SK-N-SH (cell line): ENCODE results near the gene TGM5. TPM values are rescaled to one million over a fixed set of nuclear protein-coding genes. Genes with fewer than 3 reads are reported as not detected.

Source experiments
- CTCF ChIA-PET: fragments of 300-600, 350-600 bp; formaldehyde crosslinking; extraction: SDS; loops from one replicate; lab custom pipeline; 2021; lab: Yijun Ruan, JAX
- POLR2A ChIA-PET: fragments of 350-600 bp; sonication (Branson Sonifier 250); formaldehyde crosslinking; extraction: SDS; loops from one replicate; lab custom pipeline; 2020; ENCODE audit warnings: antibody characterized with exemption, inconsistent platforms; lab: Yijun Ruan, JAX
- DNase-seq: peaks from one replicate; pipeline ENCODE4 v3.0.0; 2012
- H2AFZ ChIP-seq: fragments of 200-600 bp; sonication (generic); 2 replicates; pipeline ENCODE4 v1.8.1; 2016; ENCODE audit warnings: antibody characterized with exemption, mild to moderate bottlenecking, low read depth
- H3F3A ChIP-seq: fragments of 200-600 bp; sonication (generic); replicated peaks from 2 replicates; pipeline ENCODE3; 2016; ENCODE audit warnings: antibody characterized with exemption, mild to moderate bottlenecking; ENCODE audit not compliant: insufficient read depth
- H3K27ac ChIP-seq, 2 experiments: fragments of 200-500 bp in 1 of 2; fragments of 200-600 bp in 1 of 2; sonication (Bioruptor generic) in 1 of 2; sonication (generic), shearing (Covaris generic) in 1 of 2; 2 replicates each; pipeline versions ENCODE4 v1.5.1 to v1.6.1; 2014 to 2016; ENCODE audit warnings: low read depth in 2 of 2, inconsistent platforms in 1 of 2, low read length in 1 of 2, mild to moderate bottlenecking in 1 of 2, mixed read lengths in 1 of 2
- H3K27me3 ChIP-seq: fragments of 200-600 bp; sonication (generic), shearing (Covaris generic); 2 replicates; pipeline ENCODE4 v1.6.1; 2016; ENCODE audit warnings: mixed run types; ENCODE audit not compliant: insufficient read depth
- H3K36me3 ChIP-seq, 2 experiments: fragments of 200-500 bp in 1 of 2; fragments of 200-600 bp in 1 of 2; sonication (Bioruptor generic) in 1 of 2; sonication (generic) in 1 of 2; replicated peaks in 1 of 2; 2 replicates each; pipeline versions ENCODE3 to v1.5.1; 2014 to 2016; ENCODE audit warnings: low read length in 1 of 2, mild to moderate bottlenecking in 1 of 2; ENCODE audit not compliant: insufficient read depth in 2 of 2, control insufficient read depth in 1 of 2
- H3K4me1 ChIP-seq, 2 experiments: fragments of 200-500 bp in 1 of 2; fragments of 200-600 bp in 1 of 2; sonication (Bioruptor generic) in 1 of 2; sonication (generic), shearing (Covaris generic) in 1 of 2; 2 replicates each; pipeline versions ENCODE4 v1.5.1 to v1.6.1; 2014 to 2016; ENCODE audit warnings: low read depth in 1 of 2, low read length in 1 of 2, mixed run types in 1 of 2; ENCODE audit not compliant: insufficient read depth in 2 of 2, control insufficient read depth in 1 of 2
- H3K4me2 ChIP-seq: fragments of 200-600 bp; sonication (generic), shearing (Covaris generic); 2 replicates; pipeline ENCODE4 v1.6.1; 2017; ENCODE audit warnings: mixed run types
- H3K4me3 ChIP-seq, 2 experiments: fragments of 200-500 bp in 1 of 2; fragments of 200-600 bp in 1 of 2; sonication (Bioruptor generic) in 1 of 2; sonication (generic), shearing (Covaris generic) in 1 of 2; 2 replicates each; pipeline versions ENCODE4 v1.5.1 to v1.8.1; 2014 to 2016; ENCODE audit warnings: low read depth in 2 of 2, inconsistent platforms in 1 of 2, low read length in 1 of 2, mild to moderate bottlenecking in 1 of 2, mixed read lengths in 1 of 2, moderate library complexity in 1 of 2
- H3K79me2 ChIP-seq: fragments of 200-600 bp; sonication (generic); 2 replicates; pipeline ENCODE4 v1.8.1; 2017; ENCODE audit warnings: mild to moderate bottlenecking; ENCODE audit not compliant: insufficient read depth
- H3K9ac ChIP-seq: fragments of 200-600 bp; sonication (generic); 2 replicates; pipeline ENCODE4 v1.6.1; 2017; ENCODE audit warnings: mixed run types
- H3K9me2 ChIP-seq: fragments of 200-600 bp; sonication (generic); 2 replicates; pipeline ENCODE4 v1.6.1; 2017; ENCODE audit warnings: mixed run types
- H3K9me3 ChIP-seq: fragments of 200-600 bp; sonication (generic); 2 replicates; pipeline ENCODE4 v1.6.1; 2017; ENCODE audit warnings: mixed run types, mild to moderate bottlenecking, moderate library complexity
- H4K20me1 ChIP-seq: fragments of 200-600 bp; sonication (generic); 2 replicates; pipeline ENCODE4 v1.6.1; 2017; ENCODE audit warnings: mild to moderate bottlenecking, mixed run types; ENCODE audit not compliant: insufficient read depth
- EZH2phosphoT487 ChIP-seq: fragments of 200-600 bp; sonication (generic); IDR thresholded peaks from 2 replicates; pipeline ENCODE4 v1.6.1; 2017; ENCODE audit warnings: low read depth, mixed run types, mild to moderate bottlenecking, antibody characterized with exemption, moderate library complexity, borderline replicate concordance
- FOXJ3 ChIP-seq: sonication (generic); formaldehyde crosslinking; IDR thresholded peaks from 2 replicates; pipeline ENCODE4 v1.5.1; 2020; ENCODE audit warnings: mild to moderate bottlenecking, missing genetic modification reagents
- FOXM1 ChIP-seq: IDR thresholded peaks from 2 replicates; pipeline ENCODE4 v1.4.0; 2012; ENCODE audit warnings: low read depth, mild to moderate bottlenecking
- GABPA ChIP-seq: IDR thresholded peaks from 2 replicates; pipeline ENCODE4 v1.4.0; 2012; ENCODE audit warnings: low read depth, mild to moderate bottlenecking
- MAX ChIP-seq: IDR thresholded peaks from 2 replicates; pipeline ENCODE4 v1.4.0; 2012; ENCODE audit warnings: low read depth
- NRF1 ChIP-seq: IDR thresholded peaks from 2 replicates; pipeline ENCODE4 v1.6.1; 2012; ENCODE audit warnings: low read depth, mild to moderate bottlenecking, low read length
- POLR2AphosphoS5 ChIP-seq: IDR thresholded peaks from 2 replicates; pipeline ENCODE4 v1.6.1; 2012; ENCODE audit warnings: low read depth, low read length
- RAD21 ChIP-seq: IDR thresholded peaks from 2 replicates; pipeline ENCODE4 v1.6.1; 2012; ENCODE audit warnings: mild to moderate bottlenecking, low read length
- RCOR1 ChIP-seq: fragments of 150-350 bp; IDR thresholded peaks from 2 replicates; pipeline ENCODE4 v1.6.1; 2017; ENCODE audit warnings: antibody characterized with exemption, low read length
- RXRA ChIP-seq: IDR thresholded peaks from 2 replicates; pipeline ENCODE4 v1.4.0; 2012; ENCODE audit warnings: low read depth, mild to moderate bottlenecking, borderline replicate concordance
- SMC3 ChIP-seq: IDR thresholded peaks from 2 replicates; pipeline ENCODE4 v1.6.1; 2012; ENCODE audit warnings: low read depth, low read length, improper control_type of control experiment
- USF1 ChIP-seq: IDR thresholded peaks from 2 replicates; pipeline ENCODE4 v1.4.0; 2012; ENCODE audit warnings: low read depth, borderline replicate concordance
- USF2 ChIP-seq: fragments of 150-350 bp; IDR thresholded peaks from 2 replicates; pipeline ENCODE4 v1.6.1; 2017; ENCODE audit warnings: antibody characterized with exemption, low read length, low read depth, borderline replicate concordance
- YY1 ChIP-seq: IDR thresholded peaks from 2 replicates; pipeline ENCODE4 v1.4.0; 2012; ENCODE audit warnings: low read depth, mild to moderate bottlenecking
- WGBS: methylation state at CpG from one replicate; pipeline ENCODE4 v1.1.6; 2017; ENCODE audit warnings: low lambda C conversion rate; 5-methylcytosine and 5-hydroxymethylcytosine counted together
- polyA plus RNA-seq, 3 experiments: library from polyadenylated mRNA; depleted of rRNA; stranded (reverse); fragments of >200 nt; gene quantifications; 2 replicates each; pipeline ENCODE4 v1.2.3, GENCODE V29; 2012
- TF ChIP-seq, protein P1 (sequence below): IDR thresholded peaks from 2 replicates; pipeline ENCODE4; 2012
- TF ChIP-seq, protein P2 (sequence below): fragments of 150-350 bp; IDR thresholded peaks from 2 replicates; pipeline ENCODE4 v1.6.1; 2016; ENCODE audit warnings: mild to moderate bottlenecking, low read depth, low read length
- TF ChIP-seq, protein P3 (sequence below): IDR thresholded peaks from 2 replicates; pipeline ENCODE4 v1.6.1; 2012; ENCODE audit warnings: mild to moderate bottlenecking, low read depth, low read length, moderate library complexity

The TGM5 gene
- polyA plus RNA-seq, 1 of the 3 experiments (the other 2 are of a cell fraction): not detected

GRCh38 chr15:43255376-43255775 is 11.4 kb downstream of the TGM5 start (continued):
- TF ChIP-seq USF2 (no peak), RXRA (no peak)
- TF ChIP-seq, all 33 proteins: peak for 0

DNA sequence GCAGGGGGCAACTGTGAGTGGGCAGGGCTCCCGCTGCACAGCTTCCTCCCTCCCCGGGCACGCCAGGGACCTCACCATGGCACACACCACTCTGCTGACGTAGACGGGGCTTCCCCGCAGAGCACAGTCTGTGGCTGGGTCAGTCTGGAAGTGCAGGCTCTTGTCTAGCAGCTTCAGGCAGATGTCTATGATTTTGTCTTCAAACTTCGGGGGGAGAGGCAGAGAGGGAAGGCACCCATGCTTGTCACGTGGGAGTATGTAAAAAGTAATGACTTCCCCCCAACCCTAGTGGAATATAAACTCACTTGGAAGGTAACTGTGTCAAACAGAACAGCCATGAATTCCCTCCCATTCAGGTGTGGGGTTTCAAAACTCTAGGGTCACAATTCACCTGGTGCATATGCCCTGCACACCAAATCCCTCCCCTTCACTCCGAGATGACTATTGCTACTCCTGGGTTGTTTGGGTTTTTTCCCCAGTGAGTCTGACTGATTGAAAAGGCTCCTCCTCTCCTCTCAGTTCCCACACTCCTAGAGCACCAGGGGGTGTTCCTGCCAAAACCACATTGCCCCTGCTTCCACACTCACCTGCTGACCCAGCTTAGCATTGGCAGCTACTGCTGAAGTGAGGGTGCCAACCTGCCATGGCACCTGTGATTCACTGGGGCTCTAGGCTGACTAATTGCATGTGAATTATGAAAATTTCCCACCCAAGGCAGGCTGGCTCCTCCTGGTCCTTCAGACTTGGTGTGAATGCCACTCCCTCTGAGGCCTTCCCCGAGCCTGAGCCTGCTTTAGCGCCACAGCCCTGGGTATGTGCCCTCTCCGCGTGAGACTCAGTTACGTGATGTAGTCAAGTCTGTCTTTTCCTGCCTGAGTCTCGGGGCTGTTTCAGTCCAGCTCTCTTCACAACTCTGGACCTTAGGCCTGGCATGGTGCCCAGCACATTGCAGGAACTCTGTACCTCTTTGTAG is 13.0 kb downstream of the TGM5 start:
- Histone ChIP-seq H3K36me3 (no peaks in the 10 kb centered on the region), H3K4me2 (no peak overlapping the region), H3F3A (no peaks in the 10 kb centered on the region), H3K4me3 (no peak overlapping the region), H3K9me2 (no peaks in the 10 kb centered on the region), H3K79me2 (no peaks in the 10 kb centered on the region), H3K9me3 (no peaks in the 10 kb centered on the region)
- POLR2A ChIA-PET: no interaction called here
- TF ChIP-seq FOXM1 (no peak), FOXJ3 (CRISPR knock-in tag) (no peak), SMC3 (no peak), YY1 (no peak), POLR2AphosphoS5 (no peak), EZH2phosphoT487 (no peak), USF1 (no peak), MAX (no peak), RAD21 (no peak), GABPA (no peak), RCOR1 (no peak), NRF1 (no peak)
- TF ChIP-seq, protein P1, sequence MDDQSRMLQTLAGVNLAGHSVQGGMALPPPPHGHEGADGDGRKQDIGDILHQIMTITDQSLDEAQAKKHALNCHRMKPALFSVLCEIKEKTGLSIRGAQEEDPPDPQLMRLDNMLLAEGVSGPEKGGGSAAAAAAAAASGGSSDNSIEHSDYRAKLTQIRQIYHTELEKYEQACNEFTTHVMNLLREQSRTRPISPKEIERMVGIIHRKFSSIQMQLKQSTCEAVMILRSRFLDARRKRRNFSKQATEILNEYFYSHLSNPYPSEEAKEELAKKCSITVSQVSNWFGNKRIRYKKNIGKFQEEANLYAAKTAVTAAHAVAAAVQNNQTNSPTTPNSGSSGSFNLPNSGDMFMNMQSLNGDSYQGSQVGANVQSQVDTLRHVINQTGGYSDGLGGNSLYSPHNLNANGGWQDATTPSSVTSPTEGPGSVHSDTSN: no peak
- TF ChIP-seq, protein P2, sequence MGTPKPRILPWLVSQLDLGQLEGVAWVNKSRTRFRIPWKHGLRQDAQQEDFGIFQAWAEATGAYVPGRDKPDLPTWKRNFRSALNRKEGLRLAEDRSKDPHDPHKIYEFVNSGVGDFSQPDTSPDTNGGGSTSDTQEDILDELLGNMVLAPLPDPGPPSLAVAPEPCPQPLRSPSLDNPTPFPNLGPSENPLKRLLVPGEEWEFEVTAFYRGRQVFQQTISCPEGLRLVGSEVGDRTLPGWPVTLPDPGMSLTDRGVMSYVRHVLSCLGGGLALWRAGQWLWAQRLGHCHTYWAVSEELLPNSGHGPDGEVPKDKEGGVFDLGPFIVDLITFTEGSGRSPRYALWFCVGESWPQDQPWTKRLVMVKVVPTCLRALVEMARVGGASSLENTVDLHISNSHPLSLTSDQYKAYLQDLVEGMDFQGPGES: no peak
- TF ChIP-seq, protein P3, sequence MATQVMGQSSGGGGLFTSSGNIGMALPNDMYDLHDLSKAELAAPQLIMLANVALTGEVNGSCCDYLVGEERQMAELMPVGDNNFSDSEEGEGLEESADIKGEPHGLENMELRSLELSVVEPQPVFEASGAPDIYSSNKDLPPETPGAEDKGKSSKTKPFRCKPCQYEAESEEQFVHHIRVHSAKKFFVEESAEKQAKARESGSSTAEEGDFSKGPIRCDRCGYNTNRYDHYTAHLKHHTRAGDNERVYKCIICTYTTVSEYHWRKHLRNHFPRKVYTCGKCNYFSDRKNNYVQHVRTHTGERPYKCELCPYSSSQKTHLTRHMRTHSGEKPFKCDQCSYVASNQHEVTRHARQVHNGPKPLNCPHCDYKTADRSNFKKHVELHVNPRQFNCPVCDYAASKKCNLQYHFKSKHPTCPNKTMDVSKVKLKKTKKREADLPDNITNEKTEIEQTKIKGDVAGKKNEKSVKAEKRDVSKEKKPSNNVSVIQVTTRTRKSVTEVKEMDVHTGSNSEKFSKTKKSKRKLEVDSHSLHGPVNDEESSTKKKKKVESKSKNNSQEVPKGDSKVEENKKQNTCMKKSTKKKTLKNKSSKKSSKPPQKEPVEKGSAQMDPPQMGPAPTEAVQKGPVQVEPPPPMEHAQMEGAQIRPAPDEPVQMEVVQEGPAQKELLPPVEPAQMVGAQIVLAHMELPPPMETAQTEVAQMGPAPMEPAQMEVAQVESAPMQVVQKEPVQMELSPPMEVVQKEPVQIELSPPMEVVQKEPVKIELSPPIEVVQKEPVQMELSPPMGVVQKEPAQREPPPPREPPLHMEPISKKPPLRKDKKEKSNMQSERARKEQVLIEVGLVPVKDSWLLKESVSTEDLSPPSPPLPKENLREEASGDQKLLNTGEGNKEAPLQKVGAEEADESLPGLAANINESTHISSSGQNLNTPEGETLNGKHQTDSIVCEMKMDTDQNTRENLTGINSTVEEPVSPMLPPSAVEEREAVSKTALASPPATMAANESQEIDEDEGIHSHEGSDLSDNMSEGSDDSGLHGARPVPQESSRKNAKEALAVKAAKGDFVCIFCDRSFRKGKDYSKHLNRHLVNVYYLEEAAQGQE: no peak
- TF ChIP-seq, all 33 proteins: peak for 0
- H3K9ac ChIP-seq: no peak overlapping the region
- no peak overlapping the region for H2AFZ ChIP-seq
- WGBS: 49% methylated on average over 9 of the region's 15 CpGs
- H4K20me1 ChIP-seq: no peaks in the 10 kb centered on the region
- CTCF ChIA-PET: interaction anchor here (0.6 to 4.5 kb wide), 7 partner anchors 13 to 67 kb away, joined by 3 to 18 read pairs (median 3); partner anchors contain the start of gene TGM5
- H3K27me3 ChIP-seq: peaks cover 19% of the 10 kb centered on the region; the same call in 1 of the 2 replicates
- H3K4me1 ChIP-seq: no peaks in the 10 kb centered on the region; a peak in 1 of 4 replicates
- H3K27ac ChIP-seq: no peak overlapping the region
- no peak for DNase-seq
